GM12892 (cell line): ENCODE measurements around the gene PTPN1.

Source experiments
- DNase-seq: peaks from one replicate; pipeline ENCODE4 v3.0.0; 2011; ENCODE audit not compliant: insufficient read length
- FAIRE-seq: peaks from 2 replicates; lab custom pipeline; 2011; peaks lifted over from hg19 to GRCh38; lab: Jason Lieb, UNC
- POLR2A ChIP-seq: IDR thresholded peaks from 2 replicates; pipeline ENCODE4 v1.6.1; 2011; ENCODE audit warnings: low read depth, low read length, control low read depth
- POLR2AphosphoS5 ChIP-seq: IDR thresholded peaks from 2 replicates; pipeline ENCODE4 v1.6.1; 2011; ENCODE audit warnings: low read depth, low read length, control low read depth
- TAF1 ChIP-seq: IDR thresholded peaks from 2 replicates; pipeline ENCODE4 v1.6.1; 2011; ENCODE audit warnings: low read depth, mild to moderate bottlenecking, control low read depth, low read length, borderline replicate concordance

PTPN1 gene

DNA sequence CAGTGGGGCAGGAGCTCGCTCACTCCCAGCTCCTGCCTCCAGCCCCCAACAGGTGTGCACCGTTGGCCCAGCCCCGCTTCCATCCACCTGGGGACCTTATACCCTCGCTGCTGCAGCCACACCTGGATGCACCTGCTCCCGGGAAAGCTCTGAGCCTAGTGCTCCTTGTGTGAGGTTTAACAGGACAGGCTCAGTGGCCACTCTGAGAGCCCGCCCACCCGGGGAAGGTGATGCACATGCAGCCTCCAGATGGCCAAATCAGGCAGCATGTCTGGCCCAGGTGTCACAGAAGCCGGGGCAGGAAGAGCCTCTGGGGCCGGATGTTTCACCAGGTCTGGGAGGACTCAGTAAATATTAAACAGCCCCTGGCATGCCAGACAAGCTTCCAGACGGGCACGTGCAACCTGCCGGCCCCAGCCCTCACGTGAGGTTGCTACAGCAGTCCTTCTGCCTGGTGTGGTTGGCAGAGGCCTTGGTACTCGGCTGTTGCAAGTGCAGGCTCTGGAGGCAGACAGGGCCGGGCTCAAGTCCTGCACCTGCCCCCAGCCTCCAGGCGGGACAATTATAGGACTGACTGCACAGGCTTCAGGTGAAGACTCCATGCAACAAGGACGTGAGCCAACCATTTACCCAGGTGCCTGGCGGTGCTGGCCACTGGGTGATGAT is 114.3 kb downstream of the PTPN1 start:
- DNase-seq (no peak), FAIRE-seq (no peak)
- TF ChIP-seq POLR2AphosphoS5 (no peak), POLR2A (no peak), TAF1 (no peak)

DNA sequence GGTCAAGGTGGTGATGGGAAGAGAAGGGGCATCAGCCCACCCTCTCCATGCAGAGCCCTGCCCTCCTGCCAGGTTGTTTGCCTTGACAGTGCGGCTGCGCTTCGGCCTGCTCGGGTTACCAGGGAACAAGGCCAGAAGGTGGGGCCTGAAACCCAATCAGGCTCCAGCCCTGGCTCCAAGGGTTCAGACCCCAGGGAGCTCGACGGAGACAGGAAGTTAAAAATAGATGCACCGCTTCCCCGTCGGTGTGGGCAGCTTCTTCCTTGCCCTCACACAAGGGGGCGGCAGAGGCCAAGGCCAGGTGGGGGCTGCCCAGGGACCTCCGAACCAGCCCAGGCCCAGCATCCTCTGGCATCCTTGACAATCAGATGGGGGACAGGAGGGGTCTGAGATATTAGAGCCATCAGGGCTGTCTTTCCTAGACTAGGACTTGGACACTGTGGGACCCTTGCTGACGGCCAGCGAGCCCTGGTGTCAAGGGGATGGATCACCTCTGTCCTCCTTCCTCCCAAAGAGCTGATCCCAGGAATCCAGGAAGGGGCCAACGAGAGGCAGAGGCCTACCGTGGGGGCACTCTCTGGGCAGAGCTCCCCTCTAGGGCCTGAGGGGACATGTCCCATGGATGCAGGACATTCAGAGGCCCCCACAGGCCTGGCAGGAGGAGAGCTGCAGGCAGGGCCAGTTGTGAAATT is 115.9 kb downstream of the PTPN1 start:
- no peak for FAIRE-seq
- no peak for TF ChIP-seq POLR2A
- no peak for TF ChIP-seq TAF1
- no peak for TF ChIP-seq POLR2AphosphoS5
- DNase-seq, result no peak

- no peak for DNase-seq
- no peak for FAIRE-seq
- TF ChIP-seq POLR2A (no peak), TAF1 (no peak), POLR2AphosphoS5 (no peak)
Observed at GRCh38 chr20:50627747-50628146, 117.6 kb downstream of the PTPN1 start.

DNA sequence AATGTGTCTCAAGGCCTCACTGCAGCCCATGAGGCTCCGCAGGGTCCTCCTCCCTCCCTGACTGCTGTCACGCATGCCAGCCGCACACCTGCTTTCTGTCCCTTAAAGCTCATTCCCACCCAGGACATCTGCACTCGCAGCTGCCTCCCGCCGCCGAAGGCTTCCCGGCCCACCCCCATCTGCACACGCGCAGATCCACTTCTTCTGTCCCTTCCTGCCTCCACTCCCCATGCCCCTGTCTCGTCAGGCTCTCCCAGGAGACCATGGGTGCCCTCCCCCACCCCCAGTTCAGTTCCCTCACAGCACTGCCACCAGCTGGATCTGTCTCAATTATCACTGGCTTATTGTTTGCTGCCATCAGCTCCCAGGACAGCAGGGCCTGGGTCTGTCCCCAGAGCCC is 118.1 kb downstream of the PTPN1 start:
- DNase-seq (no peak), FAIRE-seq (no peak)
- no peak for TF ChIP-seq TAF1
- TF ChIP-seq POLR2A, result no peak
- TF ChIP-seq POLR2AphosphoS5, result no peak

DNA sequence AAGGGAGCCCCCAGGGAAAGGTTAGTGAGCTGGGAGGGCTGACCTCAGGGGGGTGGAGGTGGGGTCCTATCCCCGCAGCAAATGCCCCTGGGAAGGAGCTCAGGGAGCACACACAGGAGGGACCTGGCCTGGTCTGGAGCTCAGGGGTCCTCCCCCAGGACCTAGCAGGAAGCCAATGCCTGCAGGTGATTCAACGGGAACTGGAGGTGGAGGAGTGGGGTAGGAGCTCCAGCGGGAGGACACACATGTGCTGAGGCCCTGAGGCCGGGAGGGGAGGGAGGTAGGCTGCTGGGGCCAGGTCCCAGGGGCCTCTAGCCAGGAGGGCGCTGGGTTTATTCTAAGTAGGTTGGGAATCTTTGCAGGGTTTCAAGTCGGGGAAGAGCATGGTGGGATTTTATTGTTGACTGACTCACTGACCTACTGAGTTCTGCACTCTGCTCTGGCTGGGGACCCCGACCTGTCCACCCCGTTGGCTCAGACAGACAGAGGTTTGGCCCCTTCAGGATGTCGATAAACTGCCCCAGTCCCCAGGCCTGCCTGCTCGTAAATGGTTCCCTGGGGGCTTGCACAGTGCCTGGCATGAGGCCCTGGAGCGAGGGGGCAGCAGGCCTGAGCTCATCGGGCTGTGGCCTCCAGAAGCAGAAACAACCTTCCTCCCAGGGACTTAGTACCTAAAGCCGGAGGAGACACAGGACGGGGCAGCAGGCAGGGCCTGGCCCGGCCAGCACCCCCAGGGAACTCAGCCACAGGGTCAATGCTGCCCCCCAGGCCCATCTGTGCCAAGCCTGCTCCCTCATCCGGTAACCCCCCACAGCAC is 118.9 kb downstream of the PTPN1 start:
- FAIRE-seq, result no peak
- DNase-seq, result no peak
- TF ChIP-seq POLR2AphosphoS5 (no peak), TAF1 (no peak), POLR2A (no peak)

DNA sequence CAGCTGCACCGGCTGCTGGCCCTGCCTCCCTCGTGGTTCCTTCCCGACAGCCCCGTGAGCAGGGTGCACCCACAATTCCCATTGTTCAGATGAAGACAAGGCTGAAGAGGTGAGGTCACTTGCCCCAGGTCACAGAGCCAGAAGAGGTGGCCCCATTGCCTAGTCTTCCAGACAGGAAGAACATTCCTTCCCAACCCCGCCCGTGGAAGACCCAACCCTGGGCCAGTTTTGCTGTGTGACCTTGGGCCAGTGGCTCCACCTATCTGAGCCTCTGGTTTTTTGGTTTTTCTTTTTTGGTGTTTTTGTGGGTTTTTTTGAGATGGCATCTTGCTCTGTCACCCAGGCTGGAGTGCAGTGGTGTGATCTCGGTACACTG is 119.5 kb downstream of the PTPN1 start:
- no peak for FAIRE-seq
- DNase-seq, result no peak
- no peak for TF ChIP-seq POLR2A
- no peak for TF ChIP-seq TAF1
- TF ChIP-seq POLR2AphosphoS5, result no peak

DNA sequence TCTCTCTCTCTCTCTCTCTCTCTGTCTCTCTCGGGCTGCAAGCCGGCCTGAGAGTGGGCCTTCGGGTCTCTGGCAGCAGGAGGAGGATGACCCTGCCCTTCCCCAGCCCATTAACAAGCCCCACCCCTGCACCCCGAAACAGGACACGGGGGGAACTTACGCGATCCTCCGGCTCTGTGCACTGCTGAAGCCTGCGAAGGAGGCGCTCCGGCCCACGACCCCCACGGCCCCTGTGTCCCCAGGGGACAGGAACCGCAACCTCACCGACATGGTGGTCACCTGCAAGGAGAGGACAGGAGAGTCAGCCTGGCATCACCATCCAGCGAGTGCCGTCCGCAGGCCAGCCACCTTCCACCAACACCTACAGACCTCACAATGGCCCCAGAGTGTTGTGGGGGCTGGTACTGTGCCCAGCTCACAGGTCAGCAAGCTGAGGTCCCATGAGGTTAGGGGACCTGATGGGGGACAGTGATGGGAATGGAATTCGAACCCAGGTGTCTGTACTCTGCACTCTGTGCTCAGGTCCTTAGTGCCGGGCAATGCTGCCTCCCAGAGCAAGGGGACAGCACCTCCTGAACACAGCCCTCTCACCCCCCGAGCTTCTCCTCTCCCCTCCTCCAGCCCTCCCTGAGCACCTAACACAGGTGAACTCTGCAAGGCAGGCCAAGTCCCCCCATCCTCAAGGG is 120.5 kb downstream of the PTPN1 start:
- TF ChIP-seq POLR2A (no peak), TAF1 (no peak), POLR2AphosphoS5 (no peak)
- no peak for DNase-seq
- FAIRE-seq, result no peak

GRCh38 chr20:50632236-50632635 is 122.1 kb downstream of the PTPN1 start:
- no peak for FAIRE-seq
- TF ChIP-seq POLR2A (no peak), TAF1 (no peak), POLR2AphosphoS5 (no peak)
- no peak for DNase-seq

DNA sequence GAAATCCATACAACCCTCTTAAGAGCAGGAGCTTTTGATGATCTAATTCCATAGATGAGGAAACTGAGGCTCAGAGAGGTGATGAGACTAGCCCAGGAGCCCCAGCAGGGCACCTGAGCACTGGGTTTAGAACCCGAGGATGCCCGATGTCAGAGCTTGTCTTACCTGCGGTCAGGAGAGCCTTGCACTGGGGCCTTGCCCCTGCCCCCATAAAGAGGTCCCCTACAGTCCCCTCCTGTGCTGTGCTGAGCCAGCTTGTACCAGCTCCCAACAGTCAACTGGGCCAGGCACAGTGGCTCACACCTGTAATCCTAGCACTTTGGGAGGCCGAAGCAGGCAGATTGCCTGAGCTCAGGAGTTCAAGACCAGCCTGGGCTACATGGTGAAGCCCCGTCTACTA is 122.5 kb downstream of the PTPN1 start:
- FAIRE-seq (no peak), DNase-seq (no peak)
- TF ChIP-seq POLR2AphosphoS5 (no peak), POLR2A (no peak), TAF1 (no peak)

DNA sequence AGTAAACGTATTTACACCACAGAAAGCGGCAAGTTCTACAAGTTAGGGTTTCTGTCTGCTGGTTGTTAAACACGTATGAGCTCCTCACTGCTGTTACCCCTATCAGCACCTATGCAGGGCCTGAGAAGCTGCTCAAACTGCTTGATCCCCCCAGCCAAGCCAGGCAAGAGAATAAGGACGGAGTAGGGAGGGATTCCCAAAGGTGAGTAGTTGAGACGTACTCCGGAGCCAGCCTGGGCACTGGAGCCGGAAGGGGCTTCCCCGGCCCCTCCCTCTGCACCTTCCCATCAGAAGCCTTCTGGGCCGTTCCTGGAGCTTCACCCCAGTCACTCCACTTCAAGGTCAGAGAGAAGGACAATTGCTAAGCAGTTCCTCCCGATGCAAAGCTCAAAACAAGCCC is 123.2 kb downstream of the PTPN1 start:
- no peak for TF ChIP-seq POLR2A
- TF ChIP-seq TAF1, result no peak
- no peak for TF ChIP-seq POLR2AphosphoS5
- FAIRE-seq, result no peak
- no peak for DNase-seq

GRCh38 chr20:50634191-50634590 is 124.0 kb downstream of the PTPN1 start:
- DNase-seq (no peak), FAIRE-seq (no peak)
- TF ChIP-seq POLR2AphosphoS5 (no peak), TAF1 (no peak), POLR2A (no peak)
